Peyer's patch (tissue), 4 donors: Measurements from ENCODE around the gene TOMM22. TPM values are rescaled to one million over a fixed set of nuclear protein-coding genes. Genes with fewer than 3 reads are reported as not detected.

Source experiments
- DNase-seq, 3 donors: peaks; one replicate each; pipeline ENCODE4 v3.0.0-alpha.2; 2017 to 2019
- H3K27ac ChIP-seq, 4 donors: fragments of 200-600 bp; sonication (generic); one replicate each; pipeline ENCODE4 v1.5.1; 2016 to 2019
- H3K27me3 ChIP-seq, 2 donors: fragments of 200-600 bp; sonication (generic); one replicate each; pipeline ENCODE4 v1.5.1; 2019
- H3K36me3 ChIP-seq, 3 donors: fragments of 200-600 bp; sonication (generic); one replicate each; pipeline ENCODE4 v1.5.1; 2016 to 2019
- H3K4me1 ChIP-seq, 4 donors: fragments of 200-600 bp; sonication (generic); one replicate each; pipeline ENCODE4 v1.5.1; 2016 to 2019
- H3K4me3 ChIP-seq, 4 donors: fragments of 200-600 bp; sonication (generic); 1 replicate in 3 of 4; 2 replicates in 1 of 4; pipeline ENCODE4 v1.5.1; 2016 to 2019; ENCODE audit warnings: mild to moderate bottlenecking in 1 of 4
- H3K9me3 ChIP-seq, 4 donors: fragments of 200-600 bp; sonication (generic); one replicate each; pipeline ENCODE4 v1.5.1; 2016 to 2019; ENCODE audit warnings: mild to moderate bottlenecking in 1 of 4
- CTCF ChIP-seq, 6 experiments: fragments of 450-650 bp in 4 of 6; fragments of 200-600 bp in 2 of 6; sonication (generic) in 1 of 6; IDR thresholded peaks; one replicate each; pipeline ENCODE4 v1.5.1; 2017 to 2019; ENCODE audit warnings: antibody characterized with exemption in 6 of 6, mild to moderate bottlenecking in 3 of 6, moderate library complexity in 1 of 6
- POLR2A ChIP-seq, 2 donors: fragments of 450-650 bp; IDR thresholded peaks; one replicate each; pipeline ENCODE4 v1.5.1; 2017; ENCODE audit warnings: antibody characterized with exemption in 2 of 2, mild to moderate bottlenecking in 2 of 2, moderate library complexity in 2 of 2
- total RNA-seq, 4 donors: library from RNA; depleted of rRNA; stranded (reverse); fragments of >200 nt; gene quantifications; one replicate each; pipeline ENCODE4 v1.1.0, GENCODE V29; 2016

The TOMM22 gene
- total RNA-seq, 4 donors from 2014 or later = 19.6 to 35.5 (median 28.9) TPM

- Histone ChIP-seq H3K27me3 (no peaks in the 10 kb centered on the region), H3K27ac (no peak overlapping the region), H3K4me1 (peaks cover 3 to 15% (median 5%) of the 10 kb centered on the region in 4 donors), H3K9me3 (no peaks in the 10 kb centered on the region), H3K4me3 (no peak overlapping the region), H3K36me3 (peaks cover 0 to 60% (median 0%) of the 10 kb centered on the region in 3 donors)
- DNase-seq = no peak
- no peak for TF ChIP-seq CTCF (IDR thresholded peaks at IDR 0.05)
- no peak for TF ChIP-seq POLR2A (IDR thresholded peaks at IDR 0.05)
Observed at GRCh38 chr22:38685761-38686160, 4.0 kb downstream of the TOMM22 start.

GRCh38 chr22:38689651-38690050 is 7.9 kb downstream of the TOMM22 start:
- H3K36me3 ChIP-seq = peaks cover 0 to 55% (median 0%) of the 10 kb centered on the region in 3 donors
- H3K4me1 ChIP-seq = peaks cover 0 to 27% (median 0%) of the 10 kb centered on the region in 4 donors
- H3K27me3 ChIP-seq = no peaks in the 10 kb centered on the region
- H3K4me3 ChIP-seq = no peak overlapping the region
- no peak for DNase-seq
- H3K9me3 ChIP-seq = no peaks in the 10 kb centered on the region
- H3K27ac ChIP-seq = peak overlapping the region in 1 of 4 donors; percentile 58
- TF ChIP-seq CTCF (IDR thresholded peaks at IDR 0.05) (no peak), POLR2A (IDR thresholded peaks at IDR 0.05) (no peak)

GRCh38 chr22:38694049-38694448 is 12.3 kb downstream of the TOMM22 start:
- DNase-seq = peak in 2 of 3 donors; percentile 70 to 83
- Histone ChIP-seq H3K4me3 (peak overlapping the region in 2 of 4 donors; percentile 15 to 20), H3K36me3 (peaks cover 0 to 12% (median 0%) of the 10 kb centered on the region in 3 donors), H3K27me3 (no peaks in the 10 kb centered on the region), H3K4me1 (peaks cover 0 to 67% (median 4%) of the 10 kb centered on the region in 4 donors), H3K9me3 (no peaks in the 10 kb centered on the region), H3K27ac (peak overlapping the region in 3 of 4 donors; percentile 75 to 100 (median 93))
- TF ChIP-seq POLR2A (IDR thresholded peaks at IDR 0.05) (peak; percentile 51 to 93), CTCF (IDR thresholded peaks at IDR 0.05) (no peak)

GRCh38 chr22:38694940-38695339 is 13.2 kb downstream of the TOMM22 start:
- no peak for TF ChIP-seq CTCF (IDR thresholded peaks at IDR 0.05)
- peak; percentile 34 to 84 for TF ChIP-seq POLR2A (IDR thresholded peaks at IDR 0.05)
- H3K4me3 ChIP-seq = no peak overlapping the region
- peak overlapping the region in 3 of 4 donors; percentile 75 to 100 (median 93) for H3K27ac ChIP-seq
- H3K36me3 ChIP-seq = peaks cover 0 to 9% (median 0%) of the 10 kb centered on the region in 3 donors
- H3K4me1 ChIP-seq = peaks cover 0 to 71% (median 6%) of the 10 kb centered on the region in 4 donors
- H3K27me3 ChIP-seq = no peaks in the 10 kb centered on the region
- DNase-seq = no peak
- no peaks in the 10 kb centered on the region for H3K9me3 ChIP-seq

GRCh38 chr22:38696606-38697424 is 15.1 kb downstream of the TOMM22 start:
- H3K36me3 ChIP-seq = peaks cover 0 to 7% (median 0%) of the 10 kb centered on the region in 3 donors
- peak overlapping the region in 2 of 4 donors; percentile 68 to 90 for H3K4me3 ChIP-seq
- DNase-seq = peak in 1 of 3 donors; percentile 62

More at GRCh38 chr22:38696606-38697424, 15.1 kb downstream of the TOMM22 start:
- H3K9me3 ChIP-seq = no peaks in the 10 kb centered on the region
- H3K4me1 ChIP-seq = peaks cover 0 to 67% (median 6%) of the 10 kb centered on the region in 4 donors
- no peaks in the 10 kb centered on the region for H3K27me3 ChIP-seq
- TF ChIP-seq POLR2A (IDR thresholded peaks at IDR 0.05) (peak in 1 of 2 donors; percentile 49), CTCF (IDR thresholded peaks at IDR 0.05) (no peak)
- H3K27ac ChIP-seq = peak overlapping the region in 3 of 4 donors; percentile 75 to 100 (median 93)
